CD14-positive monocyte (primary cell): ENCODE data around the gene NUP93. TPM values are rescaled to one million over a fixed set of nuclear protein-coding genes. Genes with fewer than 3 reads are reported as not detected.

Experiments used
- DNase-seq, 3 donors: peaks; one replicate each; pipeline ENCODE4 v3.0.0-alpha.2; 2011 to 2022
- H2AFZ ChIP-seq: 2 replicates; pipeline ENCODE4 v1.6.0; 2012; ENCODE audit warnings: mild to moderate bottlenecking, low read depth, low read length, inconsistent platforms; ENCODE audit not compliant: insufficient read depth, poor library complexity, severe bottlenecking
- H3K27ac ChIP-seq, 2 donors: 1 replicate in 1 of 2; 2 replicates in 1 of 2; pipeline ENCODE4 v1.5.1; 2012 to 2013; ENCODE audit warnings: low read length in 2 of 2, control low read depth in 1 of 2, inconsistent platforms in 1 of 2, low read depth in 1 of 2, mild to moderate bottlenecking in 1 of 2
- H3K27me3 ChIP-seq, 2 donors: one replicate each; pipeline versions ENCODE4 v1.6.0 to v1.6.1; 2011 to 2013; ENCODE audit warnings: low read length in 2 of 2; ENCODE audit not compliant: control insufficient read depth in 2 of 2, insufficient read depth in 2 of 2
- H3K36me3 ChIP-seq, 2 donors: replicated peaks in 1 of 2; 1 replicate in 1 of 2; 2 replicates in 1 of 2; pipeline versions ENCODE4 v1.5.1 to v1.6.1; 2012 to 2013; ENCODE audit warnings: low read length in 2 of 2, control low read depth in 1 of 2, inconsistent platforms in 1 of 2, mild to moderate bottlenecking in 1 of 2; ENCODE audit not compliant: insufficient read depth in 2 of 2, control insufficient read depth in 1 of 2
- H3K4me1 ChIP-seq, 2 donors: 1 replicate in 1 of 2; 2 replicates in 1 of 2; pipeline versions ENCODE4 v1.5.1 to v1.6.1; 2012 to 2013; ENCODE audit warnings: low read length in 2 of 2, control low read depth in 1 of 2, inconsistent platforms in 1 of 2, mild to moderate bottlenecking in 1 of 2, moderate library complexity in 1 of 2; ENCODE audit not compliant: insufficient read depth in 2 of 2, control insufficient read depth in 1 of 2
- H3K4me2 ChIP-seq: replicated peaks from 2 replicates; pipeline ENCODE3; 2012; ENCODE audit warnings: low read length, moderate library complexity, mild to moderate bottlenecking; ENCODE audit not compliant: poor library complexity, severe bottlenecking; ENCODE audit errors: extremely low read depth
- H3K4me3 ChIP-seq, 3 experiments: fragments of 200-600 bp in 1 of 3; sonication (generic) in 1 of 3; replicated peaks in 1 of 3; 1 replicate in 2 of 3; 2 replicates in 1 of 3; pipeline ENCODE4 v1.5.1; 2011 to 2013; ENCODE audit warnings: low read length in 3 of 3, mild to moderate bottlenecking in 3 of 3, control low read depth in 2 of 3, low read depth in 2 of 3, inconsistent platforms in 1 of 3, moderate library complexity in 1 of 3
- H3K79me2 ChIP-seq: 2 replicates; pipeline ENCODE4 v1.6.0; 2012; ENCODE audit warnings: mild to moderate bottlenecking, control low read depth, inconsistent platforms, low read length, moderate library complexity; ENCODE audit not compliant: insufficient read depth
- H3K9ac ChIP-seq: 2 replicates; pipeline ENCODE4 v1.6.0; 2017; ENCODE audit warnings: low read length, mild to moderate bottlenecking; ENCODE audit not compliant: insufficient read depth, poor library complexity, severe bottlenecking
- H3K9me3 ChIP-seq, 2 donors: replicated peaks in 1 of 2; 1 replicate in 1 of 2; 2 replicates in 1 of 2; pipeline versions ENCODE4 v1.5.1 to v1.6.1; 2012 to 2013; ENCODE audit warnings: low read length in 2 of 2, control low read depth in 1 of 2; ENCODE audit not compliant: control insufficient read depth in 1 of 2, insufficient read depth in 1 of 2
- H4K20me1 ChIP-seq: 2 replicates; pipeline ENCODE4 v1.6.0; 2012; ENCODE audit warnings: mild to moderate bottlenecking, low read length, control low read depth, moderate library complexity; ENCODE audit not compliant: insufficient read depth
- H3K27ac Mint-ChIP-seq, 7 donors: one replicate each; pipeline ENCODE4 v1.8.0; 2020; ENCODE audit warnings: mild to moderate bottlenecking in 7 of 7, mixed read lengths in 7 of 7, moderate library complexity in 6 of 7, inconsistent platforms in 2 of 7
- H3K27me3 Mint-ChIP-seq, 3 donors: one replicate each; pipeline ENCODE4 v1.8.0; 2021 to 2022; ENCODE audit warnings: low read depth in 3 of 3, mild to moderate bottlenecking in 3 of 3, mixed read lengths in 3 of 3, moderate library complexity in 3 of 3, inconsistent platforms in 1 of 3
- H3K36me3 Mint-ChIP-seq, 2 donors: one replicate each; pipeline ENCODE4 v1.8.0; 2020; ENCODE audit warnings: mixed read lengths in 2 of 2, inconsistent platforms in 1 of 2, mild to moderate bottlenecking in 1 of 2
- H3K4me1 Mint-ChIP-seq: one replicate; pipeline ENCODE4 v1.8.0; 2020; ENCODE audit warnings: mild to moderate bottlenecking, mixed read lengths
- H3K4me3 Mint-ChIP-seq, 2 donors: one replicate each; pipeline ENCODE4 v1.8.0; 2020; ENCODE audit warnings: mild to moderate bottlenecking in 2 of 2, mixed read lengths in 2 of 2, moderate library complexity in 1 of 2
- H3K9me3 Mint-ChIP-seq, 7 donors: one replicate each; pipeline ENCODE4 v1.8.0; 2020 to 2022; ENCODE audit warnings: mixed read lengths in 7 of 7, mild to moderate bottlenecking in 6 of 7, moderate library complexity in 6 of 7, inconsistent platforms in 2 of 7
- CTCF ChIP-seq: fragments of 200-600 bp; IDR thresholded peaks from one replicate; pipeline ENCODE4 v1.8.0; 2022; ENCODE audit warnings: antibody characterized with exemption, mild to moderate bottlenecking
- WGBS: methylation state at CpG from one replicate; pipeline ENCODE4 v1.1.5; 2013; ENCODE audit warnings: missing lambda C conversion rate; ENCODE audit not compliant: insufficient coverage; 5-methylcytosine and 5-hydroxymethylcytosine counted together
- intact Hi-C, 2 donors: fragments of 100-400 bp; cut with micrococcal nuclease; formaldehyde crosslinking; loops; one replicate each; pipeline versions ENCODE4 v1.15.0 to v1.15.1; 2023
- polyA plus RNA-seq, 3 donors: library from polyadenylated mRNA; depleted of rRNA in 1 of 3; unstranded in 2 of 3; stranded (reverse) in 1 of 3; fragments of 300-500 nt in 2 of 3; fragments of >200 nt in 1 of 3; fragmentation: Illumina TruSeq in 2 of 3; gene quantifications; 1 replicate in 2 of 3; 2 replicates in 1 of 3; pipeline ENCODE4 v1.2.3, GENCODE V29; 2012 to 2021

NUP93 gene
- polyA plus RNA-seq, 3 donors, result 46.6 to 77.7 (median 59.4) TPM

- Histone ChIP-seq H3K9ac (peak within 1 kb of the TSS; percentile 69), H4K20me1 (no peaks in the 10 kb centered on the region), H3K36me3 (no peaks in the 10 kb centered on the region), H3K27me3 (peaks cover 0 to 8% of the 10 kb centered on the region in 2 donors), H3K9me3 (peaks cover 0 to 9% of the 10 kb centered on the region in 2 donors), H2AFZ (peak within 1 kb of the TSS; percentile 96), H3K79me2 (no peaks in the 10 kb centered on the region), H3K4me1 (peaks cover 15 to 19% of the 10 kb centered on the region in 2 donors), H3K27ac (peak within 1 kb of the TSS; percentile 0 to 64), H3K4me2 (peak within 1 kb of the TSS; percentile 88), H3K4me3 (peak within 1 kb of the TSS; percentile 58 to 89 (median 67))
- H3K9me3 Mint-ChIP-seq, result peaks cover 5 to 17% (median 12%) of the 10 kb centered on the region in 7 donors
- H3K27ac Mint-ChIP-seq, result peak within 1 kb of the TSS; percentile 75 to 92 (median 87)
- H3K36me3 Mint-ChIP-seq, result peaks cover 7 to 8% of the 10 kb centered on the region in 2 donors
- peaks cover 13 to 15% (median 15%) of the 10 kb centered on the region in 3 donors for H3K27me3 Mint-ChIP-seq
- under 1% methylated on average over 38 of the region's 49 CpGs for WGBS
- peak within 1 kb of the TSS; percentile 94 to 98 for H3K4me3 Mint-ChIP-seq
- intact Hi-C loops, result no loop called here
- TF ChIP-seq CTCF, result no peak
- DNase-seq, result peak; percentile 50 to 53 (median 52)
- H3K4me1 Mint-ChIP-seq, result peaks cover 24% of the 10 kb centered on the region
These were observed 47.8 kb upstream of the NUP93 start, which contains the start of gene MT1X for GRCh38 chr16:56681939-56682702. Gene MT1X, plus strand, starts transcription at chr16:56682470. Its CDS starts 71 bp downstream, at chr16:56682541.

GRCh38 chr16:56682703-56683397 is 47.1 kb upstream of the NUP93 start:
- H3K9me3 ChIP-seq, result peaks cover 0 to 10% of the 10 kb centered on the region in 2 donors
- Mint-ChIP-seq H3K4me1 (peaks cover 24% of the 10 kb centered on the region), H3K4me3 (peak overlapping the region; percentile 94 to 98), H3K9me3 (peaks cover 5 to 20% (median 15%) of the 10 kb centered on the region in 7 donors), H3K27me3 (peaks cover 7 to 10% (median 8%) of the 10 kb centered on the region in 3 donors), H3K27ac (peak overlapping the region in 6 of 7 donors; percentile 50 to 92 (median 89)), H3K36me3 (peaks cover 7 to 8% of the 10 kb centered on the region in 2 donors)
- H3K9ac ChIP-seq, result peak overlapping the region; percentile 69
- intact Hi-C loops, result no loop called here
- TF ChIP-seq CTCF, result no peak
- peaks cover 0 to 3% of the 10 kb centered on the region in 2 donors for H3K27me3 ChIP-seq
- peak overlapping the region; percentile 58 to 89 (median 67) for H3K4me3 ChIP-seq
- peak overlapping the region in 1 of 2 donors; percentile 64 for H3K27ac ChIP-seq
- peak overlapping the region; percentile 88 for H3K4me2 ChIP-seq
- WGBS, result 46% methylated on average over 8 of the region's 8 CpGs
- no peaks in the 10 kb centered on the region for H3K36me3 ChIP-seq
- H3K4me1 ChIP-seq, result peaks cover 15 to 19% of the 10 kb centered on the region in 2 donors
- no peaks in the 10 kb centered on the region for H4K20me1 ChIP-seq
- DNase-seq, result no peak
- no peaks in the 10 kb centered on the region for H3K79me2 ChIP-seq
- H2AFZ ChIP-seq, result peak overlapping the region; percentile 96
